CD8-positive, alpha-beta memory T cell (primary cell): ENCODE results near the gene BRMS1. TPM values are rescaled to one million over a fixed set of nuclear protein-coding genes. Genes with fewer than 3 reads are reported as not detected.
"Not testable (repeated sequence)": the region's sequence is repeated elsewhere in the genome, so short reads cannot be mapped to it uniquely, and the experiment has no call there.

Experiments used
- CTCF ChIA-PET: fragments of 350-600 bp; sonication (Branson Sonifier 250); formaldehyde crosslinking; loops from one replicate; lab custom pipeline; 2021; ENCODE audit warnings: antibody characterized with exemption; lab: Charles Lee
- POLR2A ChIA-PET: fragments of 350-600 bp; sonication (Branson Sonifier 250); formaldehyde crosslinking; loops from one replicate; lab custom pipeline; 2021; ENCODE audit warnings: antibody characterized with exemption; lab: Charles Lee
- DNase-seq, 5 donors: peaks; one replicate each; pipeline versions ENCODE4 v3.0.0 to v3.0.0-alpha.2; 2020 to 2022; ENCODE audit warnings: mixed read lengths in 1 of 5
- H3K27ac ChIP-seq: one replicate; pipeline ENCODE4 v1.7.0; 2013; ENCODE audit warnings: low read depth, mild to moderate bottlenecking, low read length, moderate library complexity
- H3K27me3 ChIP-seq: 2 replicates; pipeline ENCODE4 v1.7.0; 2013; ENCODE audit warnings: low read length, mild to moderate bottlenecking; ENCODE audit not compliant: insufficient read depth, poor library complexity, severe bottlenecking
- H3K36me3 ChIP-seq: 2 replicates; pipeline ENCODE4 v1.7.0; 2013; ENCODE audit warnings: mild to moderate bottlenecking, low read length, moderate library complexity; ENCODE audit not compliant: insufficient read depth
- H3K4me1 ChIP-seq: 2 replicates; pipeline ENCODE4 v1.7.0; 2013; ENCODE audit warnings: mild to moderate bottlenecking, low read length, moderate library complexity; ENCODE audit not compliant: insufficient read depth
- H3K4me3 ChIP-seq: 2 replicates; pipeline ENCODE4 v1.7.0; 2013; ENCODE audit warnings: mild to moderate bottlenecking, low read length
- H3K9me3 ChIP-seq: 2 replicates; pipeline ENCODE4 v1.7.0; 2013; ENCODE audit warnings: mild to moderate bottlenecking, low read length
- H3K27ac Mint-ChIP-seq, 8 donors: one replicate each; pipeline ENCODE4 v1.8.0; 2020 to 2021; ENCODE audit warnings: mixed read lengths in 8 of 8, mild to moderate bottlenecking in 6 of 8, inconsistent platforms in 3 of 8, moderate library complexity in 3 of 8
- H3K27me3 Mint-ChIP-seq, 2 donors: one replicate each; pipeline ENCODE4 v1.8.0; 2020 to 2021; ENCODE audit warnings: mixed read lengths in 2 of 2, mild to moderate bottlenecking in 1 of 2, moderate library complexity in 1 of 2
- H3K36me3 Mint-ChIP-seq, 3 donors: one replicate each; pipeline ENCODE4 v1.8.0; 2020 to 2021; ENCODE audit warnings: mixed read lengths in 3 of 3, inconsistent platforms in 1 of 3, mild to moderate bottlenecking in 1 of 3
- H3K4me1 Mint-ChIP-seq, 3 donors: one replicate each; pipeline ENCODE4 v1.8.0; 2020 to 2021; ENCODE audit warnings: mixed read lengths in 3 of 3, inconsistent platforms in 1 of 3, mild to moderate bottlenecking in 1 of 3
- H3K4me3 Mint-ChIP-seq, 7 donors: one replicate each; pipeline ENCODE4 v1.8.0; 2020 to 2021; ENCODE audit warnings: mixed read lengths in 7 of 7, mild to moderate bottlenecking in 6 of 7, moderate library complexity in 4 of 7, inconsistent platforms in 2 of 7
- H3K9me3 Mint-ChIP-seq, 5 donors: one replicate each; pipeline ENCODE4 v1.8.0; 2020 to 2022; ENCODE audit warnings: mixed read lengths in 5 of 5, mild to moderate bottlenecking in 3 of 5, moderate library complexity in 2 of 5, inconsistent platforms in 1 of 5
- polyA plus RNA-seq: library from polyadenylated mRNA; unstranded; fragments of 300-500 nt; fragmentation: Illumina TruSeq; gene quantifications from one replicate; pipeline ENCODE4 v1.2.3, GENCODE V29; 2021
- total RNA-seq, 2 experiments: library from RNA; stranded (reverse); gene quantifications; one replicate each; pipeline ENCODE4 v1.2.3, GENCODE V29; 2021

Gene BRMS1
- total and polyA plus RNA-seq, 3 experiments from 2014 or later = 66.1 to 76.4 (median 66.5) TPM

- H3K27ac Mint-ChIP-seq = peak overlapping the region; percentile 91 to 99 (median 97)
- H3K27me3 ChIP-seq = no peaks in the 10 kb centered on the region
- H3K36me3 Mint-ChIP-seq = peaks cover 0 to 3% (median 0%) of the 10 kb centered on the region in 3 donors
- peaks cover 0 to 3% of the 10 kb centered on the region in 2 donors for H3K27me3 Mint-ChIP-seq
- peak overlapping the region; percentile 65 for H3K27ac ChIP-seq
- H3K36me3 ChIP-seq = no peaks in the 10 kb centered on the region
- H3K4me1 Mint-ChIP-seq = peaks cover 33 to 49% (median 42%) of the 10 kb centered on the region in 3 donors
- peak overlapping the region; percentile 87 to 94 (median 93) for H3K4me3 Mint-ChIP-seq
- peaks cover 47% of the 10 kb centered on the region for H3K4me1 ChIP-seq
- ChIA-PET CTCF (interaction anchor here (0.9 to 4.7 kb wide), 16 partner anchors 8 to 454 kb away, joined by 3 to 72 read pairs (median 16); partner anchors contain the start of genes B4GAT1, BRMS1, MRPL11 and MUS81), POLR2A (interaction anchor here (0.6 to 3.0 kb wide), 13 partner anchors 9 to 809 kb away, joined by 3 to 22 read pairs (median 7); partner anchors contain the start of genes B4GAT1, RAB1B, RIN1 and SLC29A2)
- peak in 2 of 5 donors; percentile 32 to 51 for DNase-seq
- peak overlapping the region; percentile 70 for H3K4me3 ChIP-seq
- H3K9me3 ChIP-seq = no peaks in the 10 kb centered on the region
- H3K9me3 Mint-ChIP-seq = no peaks in the 10 kb centered on the region
These were observed 31.4 kb downstream of the BRMS1 start for GRCh38 chr11:66313321-66314185.

GRCh38 chr11:66312549-66313320 is 32.2 kb downstream of the BRMS1 start:
- CTCF ChIA-PET = interaction anchor here (0.6 to 4.7 kb wide), 24 partner anchors 9 to 1050 kb away, joined by 3 to 72 read pairs (median 10); partner anchors contain the start of genes B4GAT1, BRMS1, MRPL11 and MUS81

GRCh38 chr11:66311965-66312548 is 32.8 kb downstream of the BRMS1 start:
- H3K4me1 Mint-ChIP-seq = peaks cover 19 to 34% (median 30%) of the 10 kb centered on the region in 3 donors
- H3K4me1 ChIP-seq = peaks cover 33% of the 10 kb centered on the region
- POLR2A ChIA-PET = interaction anchor here (0.5 to 3.0 kb wide), 19 partner anchors 10 to 810 kb away, joined by 3 to 22 read pairs (median 5); partner anchors contain the start of genes B4GAT1, RAB1B, RIN1 and SLC29A2

More at GRCh38 chr11:66312549-66313320, 32.2 kb downstream of the BRMS1 start:
- H3K4me1 ChIP-seq = peaks cover 39% of the 10 kb centered on the region
- peak overlapping the region; percentile 66 for H3K27ac ChIP-seq
- H3K4me3 ChIP-seq = peak overlapping the region; percentile 70
- Mint-ChIP-seq H3K9me3 (no peaks in the 10 kb centered on the region), H3K27ac (peak overlapping the region; percentile 91 to 99 (median 98)), H3K4me3 (peak overlapping the region; percentile 87 to 94 (median 93)), H3K27me3 (peaks cover 0 to 3% of the 10 kb centered on the region in 2 donors), H3K4me1 (peaks cover 25 to 41% (median 35%) of the 10 kb centered on the region in 3 donors), H3K36me3 (peaks cover 0 to 3% (median 0%) of the 10 kb centered on the region in 3 donors)
- no peaks in the 10 kb centered on the region for H3K27me3 ChIP-seq
- no peaks in the 10 kb centered on the region for H3K36me3 ChIP-seq
- peak; percentile 97 to 99 (median 99) for DNase-seq
- POLR2A ChIA-PET = interaction anchor here (0.6 to 3.0 kb wide), 19 partner anchors 9 to 718 kb away, joined by 3 to 22 read pairs (median 5); partner anchors contain the start of genes B4GAT1, RAB1B, RIN1 and SLC29A2
- H3K9me3 ChIP-seq = no peaks in the 10 kb centered on the region

GRCh38 chr11:66311470-66311964 is 33.4 kb downstream of the BRMS1 start:
- Histone ChIP-seq H3K27ac (peak overlapping the region; percentile 66), H3K4me1 (peaks cover 33% of the 10 kb centered on the region), H3K9me3 (no peaks in the 10 kb centered on the region), H3K4me3 (peak overlapping the region; percentile 64), H3K36me3 (no peaks in the 10 kb centered on the region), H3K27me3 (no peaks in the 10 kb centered on the region)
- POLR2A ChIA-PET = interaction anchor here (0.5 to 3.0 kb wide), 10 partner anchors 11 to 809 kb away, joined by 4 to 22 read pairs (median 10); partner anchors contain the start of genes B4GAT1, RIN1, SLC29A2 and YIF1A
- Mint-ChIP-seq H3K9me3 (no peaks in the 10 kb centered on the region), H3K27ac (peak overlapping the region; percentile 91 to 99 (median 98)), H3K36me3 (peaks cover 0 to 3% (median 0%) of the 10 kb centered on the region in 3 donors), H3K4me1 (peaks cover 19 to 34% (median 30%) of the 10 kb centered on the region in 3 donors), H3K27me3 (peaks cover 0 to 3% of the 10 kb centered on the region in 2 donors), H3K4me3 (peak overlapping the region; percentile 87 to 94 (median 93))
- CTCF ChIA-PET = interaction anchor here (0.7 to 4.7 kb wide), 26 partner anchors 11 to 1920 kb away, joined by 3 to 72 read pairs (median 8); partner anchors contain the start of genes B4GAT1, BRMS1, MRPL11 and NPAS4
- peak in 1 of 5 donors; percentile 52 for DNase-seq

More at GRCh38 chr11:66311965-66312548, 32.8 kb downstream of the BRMS1 start:
- Mint-ChIP-seq H3K36me3 (peaks cover 0 to 3% (median 0%) of the 10 kb centered on the region in 3 donors), H3K9me3 (no peaks in the 10 kb centered on the region), H3K4me3 (peak overlapping the region; percentile 87 to 94 (median 93)), H3K27ac (peak overlapping the region; percentile 91 to 99 (median 98)), H3K27me3 (peaks cover 0 to 3% of the 10 kb centered on the region in 2 donors)
- H3K9me3 ChIP-seq = no peaks in the 10 kb centered on the region
- peak; percentile 96 to 100 (median 99) for DNase-seq
- H3K4me3 ChIP-seq = peak overlapping the region; percentile 66
- no peaks in the 10 kb centered on the region for H3K27me3 ChIP-seq
- CTCF ChIA-PET = interaction anchor here (0.6 to 4.7 kb wide), 30 partner anchors 10 to 1921 kb away, joined by 3 to 72 read pairs (median 6); partner anchors contain the start of genes B4GAT1, BRMS1, MRPL11 and MUS81
- peak overlapping the region; percentile 66 for H3K27ac ChIP-seq
- H3K36me3 ChIP-seq = no peaks in the 10 kb centered on the region

- ChIA-PET CTCF (interaction anchor here (0.7 to 4.7 kb wide), 26 partner anchors 11 to 1919 kb away, joined by 3 to 72 read pairs (median 8); partner anchors contain the start of genes B4GAT1, BRMS1, MRPL11 and NPAS4), POLR2A (interaction anchor here (0.6 to 3.0 kb wide), 6 partner anchors 11 to 72 kb away, joined by 4 to 22 read pairs (median 12); partner anchors contain the start of genes B4GAT1, RIN1 and SLC29A2)
- peaks cover 18 to 30% (median 26%) of the 10 kb centered on the region in 3 donors for H3K4me1 Mint-ChIP-seq
- H3K27me3 ChIP-seq, H3K9me3 Mint-ChIP-seq, H3K27ac Mint-ChIP-seq, H3K4me3 Mint-ChIP-seq, H3K4me3 ChIP-seq, DNase-seq, H3K27ac ChIP-seq, H3K36me3 Mint-ChIP-seq, H3K36me3 ChIP-seq, H3K9me3 ChIP-seq, H3K27me3 Mint-ChIP-seq: not testable (repeated sequence)
- H3K4me1 ChIP-seq = peaks cover 33% of the 10 kb centered on the region
These were observed 34.0 kb downstream of the BRMS1 start for GRCh38 chr11:66310803-66311440.

GRCh38 chr11:66310324-66310723 is 34.6 kb downstream of the BRMS1 start:
- Histone ChIP-seq H3K27ac (no peak overlapping the region), H3K4me3 (no peak overlapping the region), H3K9me3 (no peaks in the 10 kb centered on the region), H3K4me1 (peaks cover 30% of the 10 kb centered on the region), H3K36me3 (no peaks in the 10 kb centered on the region), H3K27me3 (no peaks in the 10 kb centered on the region)
- ChIA-PET POLR2A (no interaction called here), CTCF (interaction anchor here (1.6 to 4.7 kb wide), 8 partner anchors 10 to 79 kb away, joined by 9 to 65 read pairs (median 46); partner anchors contain the start of gene RIN1)
- H3K36me3 Mint-ChIP-seq = peaks cover 0 to 1% (median 0%) of the 10 kb centered on the region in 3 donors
- H3K27me3 Mint-ChIP-seq = peaks cover 0 to 3% of the 10 kb centered on the region in 2 donors
- DNase-seq = no peak
- H3K4me1 Mint-ChIP-seq = peaks cover 12 to 24% (median 20%) of the 10 kb centered on the region in 3 donors
- no peak overlapping the region for H3K4me3 Mint-ChIP-seq
- no peaks in the 10 kb centered on the region for H3K9me3 Mint-ChIP-seq
- no peak overlapping the region for H3K27ac Mint-ChIP-seq
